IPS-11a (cell line): ENCODE results near the gene CYBB.
"Not testable (repeated sequence)": the region's sequence is repeated elsewhere in the genome, so short reads cannot be mapped to it uniquely, and the experiment has no call there.

Experiments used
- H3K4me3 ChIP-seq: one replicate; pipeline ENCODE4 v1.5.1; 2013; ENCODE audit warnings: low read depth, low read length, control low read depth

Gene CYBB

DNA sequence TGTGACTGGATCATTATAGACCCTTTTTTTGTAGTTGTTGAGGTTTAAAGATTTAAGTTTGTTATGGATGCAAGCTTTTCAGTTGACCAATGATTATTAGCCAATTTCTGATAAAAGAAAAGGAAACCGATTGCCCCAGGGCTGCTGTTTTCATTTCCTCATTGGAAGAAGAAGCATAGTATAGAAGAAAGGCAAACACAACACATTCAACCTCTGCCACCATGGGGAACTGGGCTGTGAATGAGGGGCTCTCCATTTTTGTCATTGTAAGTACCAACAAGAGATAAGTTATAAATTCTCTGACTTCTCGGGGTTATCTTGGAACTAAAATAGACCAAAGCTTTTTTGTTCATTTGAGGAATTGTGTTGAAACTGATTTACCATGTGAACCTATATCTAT is at the start of gene CYBB:
Gene CYBB, plus strand, starts transcription at position 203 of the 400 bp plus-strand sequence. Its CDS starts 19 bp downstream, at position 222.
- H3K4me3 ChIP-seq = no peak within 1 kb of the TSS

DNA sequence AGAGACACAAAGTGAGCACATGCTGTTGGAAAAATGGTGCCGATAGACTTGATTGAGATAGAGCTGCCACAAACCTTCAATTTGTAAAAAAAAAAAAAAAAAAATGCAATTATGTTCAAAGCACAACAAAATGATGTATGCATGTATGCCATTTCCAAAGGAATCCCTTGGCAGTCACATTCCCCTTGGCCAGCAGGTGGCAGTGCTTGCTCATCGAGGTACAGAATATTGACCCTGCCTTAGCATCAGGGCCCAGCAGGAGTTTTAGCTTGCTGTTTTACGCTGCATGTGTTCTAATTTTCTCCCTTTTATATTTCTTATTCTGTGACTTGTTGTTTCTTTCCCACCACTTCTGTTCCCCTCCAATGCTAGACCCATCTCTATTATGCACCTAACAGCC is 34.5 kb upstream of the CYBB start:
- H3K4me3 ChIP-seq = no peak overlapping the region

DNA sequence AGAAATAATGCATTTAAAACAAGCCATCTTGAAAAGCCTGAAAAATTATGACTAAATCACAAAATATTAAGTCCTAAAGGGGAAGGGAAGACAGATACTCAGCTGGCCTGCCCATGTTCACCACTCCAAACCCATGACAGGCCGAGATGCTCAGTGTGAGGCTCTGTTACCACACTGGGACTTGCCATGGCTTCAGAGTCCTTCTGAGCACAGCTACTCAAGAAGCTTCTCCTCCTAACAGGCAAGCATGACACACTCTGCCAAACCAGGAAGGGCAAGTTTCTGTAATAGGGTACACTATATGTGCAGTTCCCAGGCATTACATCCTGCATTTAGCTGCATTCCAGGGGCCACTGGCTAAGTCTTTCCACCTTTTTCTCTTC is 34.0 kb upstream of the CYBB start:
- H3K4me3 ChIP-seq = no peak overlapping the region

DNA sequence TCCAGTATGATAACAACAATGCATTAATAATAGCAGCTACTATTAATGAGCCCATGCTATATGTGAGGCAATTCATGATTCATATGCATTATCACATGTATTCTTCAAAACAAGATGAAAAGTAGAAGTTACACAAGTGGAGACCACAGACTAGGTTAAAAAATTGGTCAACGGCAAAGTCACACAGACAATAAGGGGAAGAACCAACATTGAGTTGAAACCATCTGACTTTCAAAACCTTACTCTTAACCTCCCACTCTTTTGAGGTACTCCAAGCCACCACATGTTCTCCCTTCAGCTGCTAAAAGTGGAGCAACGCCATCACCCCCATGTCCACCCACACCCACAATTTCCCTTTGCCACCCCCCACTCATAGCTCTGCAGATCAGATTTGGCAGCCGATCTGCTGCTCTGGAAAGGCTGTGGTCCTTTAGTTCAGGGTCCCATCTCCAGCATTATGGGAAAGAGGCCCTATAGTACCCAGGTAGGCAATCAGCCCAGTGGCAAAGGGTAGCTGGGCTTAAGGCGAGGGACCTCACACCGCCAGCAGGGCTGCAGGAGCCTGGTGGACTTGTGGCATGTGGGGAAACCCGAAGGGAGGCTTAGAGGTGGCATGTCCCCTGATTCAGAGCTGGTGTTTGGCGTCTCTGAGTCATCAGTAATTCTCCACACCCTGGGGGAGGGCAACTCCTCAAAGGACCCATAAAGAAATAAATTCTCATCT is 33.5 kb upstream of the CYBB start:
- no peak overlapping the region for H3K4me3 ChIP-seq

- no peak overlapping the region for H3K4me3 ChIP-seq
Observed at GRCh38 chrX:37746951-37747350, 32.9 kb upstream of the CYBB start.

DNA sequence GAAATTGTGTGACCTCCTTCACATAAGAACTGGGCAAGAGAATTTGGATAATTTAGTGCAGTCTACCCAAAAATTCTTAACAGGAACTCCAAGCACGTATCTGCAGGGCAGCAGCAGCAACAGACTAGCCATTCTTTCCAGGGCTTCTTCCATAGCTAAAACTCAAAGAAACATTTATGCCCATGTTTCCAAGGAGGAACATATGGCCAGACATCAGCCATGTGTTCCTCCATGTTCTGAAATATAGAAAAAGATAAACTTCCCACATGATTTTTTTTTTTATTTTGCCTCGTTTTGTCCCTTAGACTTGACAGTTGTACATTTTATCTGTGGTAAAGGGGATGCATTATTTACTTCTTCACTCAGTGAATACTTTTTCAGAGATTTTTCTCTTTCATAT is 27.6 kb upstream of the CYBB start:
- no peak overlapping the region for H3K4me3 ChIP-seq

- no peak overlapping the region for H3K4me3 ChIP-seq
Observed at GRCh38 chrX:37752936-37753335, 26.9 kb upstream of the CYBB start.

GRCh38 chrX:37753384-37753783 is 26.5 kb upstream of the CYBB start:
- no peak overlapping the region for H3K4me3 ChIP-seq

- no peak overlapping the region for H3K4me3 ChIP-seq
Observed at GRCh38 chrX:37754516-37754915, 25.3 kb upstream of the CYBB start.

DNA sequence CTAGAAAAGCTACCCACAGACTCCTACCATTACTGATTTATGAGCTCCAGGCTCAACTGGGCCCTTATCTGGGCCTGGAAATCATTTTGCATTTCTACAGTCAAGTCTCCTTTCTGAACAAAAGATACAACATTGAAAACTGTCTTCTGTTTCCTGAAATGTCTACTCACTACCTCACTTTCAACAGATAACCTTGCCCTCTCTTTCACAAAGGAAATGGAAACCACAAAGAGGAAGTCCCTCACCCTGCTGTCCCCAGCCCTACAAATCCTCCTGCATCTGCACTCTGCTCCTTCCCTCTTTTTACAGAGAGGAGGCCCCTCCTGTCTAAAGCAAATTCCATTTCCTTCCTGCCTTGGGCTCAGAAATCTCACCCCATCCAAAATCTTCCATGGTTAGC is 24.8 kb upstream of the CYBB start:
- no peak overlapping the region for H3K4me3 ChIP-seq

GRCh38 chrX:37757082-37757481 is 22.8 kb upstream of the CYBB start:
- no peak overlapping the region for H3K4me3 ChIP-seq

GRCh38 chrX:37759351-37759750 is 20.5 kb upstream of the CYBB start:
- no peak overlapping the region for H3K4me3 ChIP-seq

DNA sequence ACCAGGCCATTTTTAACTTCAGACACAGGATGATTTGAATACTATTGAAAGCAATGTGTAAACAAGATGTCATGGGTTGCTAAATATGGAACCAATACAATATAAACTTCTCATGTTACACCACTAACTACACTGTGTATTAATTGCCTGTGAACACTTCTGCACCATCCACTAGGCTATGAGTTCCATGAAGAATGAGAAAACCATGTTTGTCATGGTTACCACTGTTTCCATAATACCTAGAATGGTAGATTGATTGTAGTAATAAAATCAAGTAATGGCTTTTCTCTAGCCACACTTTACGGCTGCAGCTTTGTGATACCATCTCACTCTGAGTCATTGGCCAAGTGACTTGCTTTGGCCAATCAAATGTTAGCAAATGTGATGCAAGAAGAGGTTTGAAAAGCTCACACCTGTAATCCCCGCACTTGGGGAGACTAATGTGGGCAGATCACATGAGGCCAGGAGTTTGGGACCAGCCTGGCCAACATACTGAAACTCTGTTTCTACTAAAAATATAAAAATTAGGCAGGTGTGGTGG is 19.9 kb upstream of the CYBB start:
- H3K4me3 ChIP-seq = no peak overlapping the region

DNA sequence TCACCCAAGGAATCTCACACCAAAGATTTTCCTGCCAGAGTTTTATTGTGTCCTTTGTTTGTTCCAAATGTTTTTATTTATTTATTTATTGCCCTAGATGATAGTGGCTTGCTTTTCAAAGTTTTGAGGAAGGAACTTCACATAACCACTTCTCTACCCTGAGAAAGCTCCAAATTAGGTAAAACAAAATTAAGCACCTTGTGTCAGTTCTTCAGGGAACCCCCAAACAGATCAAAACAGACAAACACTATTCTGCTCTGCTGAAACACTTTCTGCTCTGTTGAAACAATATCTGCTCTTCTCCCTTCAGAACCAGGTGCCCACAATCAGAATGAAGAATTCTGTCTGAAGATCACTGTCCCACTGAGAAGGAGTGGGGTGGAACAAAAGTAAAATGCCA is 16.5 kb upstream of the CYBB start:
- H3K4me3 ChIP-seq = no peak overlapping the region

DNA sequence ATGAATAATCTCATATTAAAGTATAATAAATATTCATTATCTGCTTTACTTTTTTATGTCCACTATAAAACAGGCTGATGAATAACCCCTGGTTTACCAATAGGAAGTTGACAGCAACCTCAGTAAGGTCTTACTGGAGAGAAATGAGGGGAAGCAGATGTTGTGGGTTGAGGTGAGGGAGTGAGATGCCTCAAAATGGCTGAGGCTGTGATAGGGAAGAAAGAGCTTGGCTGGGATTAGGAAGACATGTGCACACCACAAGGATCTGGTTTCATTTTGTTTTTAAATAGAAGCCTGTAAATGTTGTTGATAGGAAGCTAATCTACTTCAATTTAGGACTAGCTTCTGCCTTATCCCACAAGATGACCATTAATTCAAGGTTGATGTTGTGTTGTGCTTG is 14.4 kb upstream of the CYBB start:
- H3K4me3 ChIP-seq = no peak overlapping the region

- no peak overlapping the region for H3K4me3 ChIP-seq
Observed at GRCh38 chrX:37767430-37767829, 12.4 kb upstream of the CYBB start.

DNA sequence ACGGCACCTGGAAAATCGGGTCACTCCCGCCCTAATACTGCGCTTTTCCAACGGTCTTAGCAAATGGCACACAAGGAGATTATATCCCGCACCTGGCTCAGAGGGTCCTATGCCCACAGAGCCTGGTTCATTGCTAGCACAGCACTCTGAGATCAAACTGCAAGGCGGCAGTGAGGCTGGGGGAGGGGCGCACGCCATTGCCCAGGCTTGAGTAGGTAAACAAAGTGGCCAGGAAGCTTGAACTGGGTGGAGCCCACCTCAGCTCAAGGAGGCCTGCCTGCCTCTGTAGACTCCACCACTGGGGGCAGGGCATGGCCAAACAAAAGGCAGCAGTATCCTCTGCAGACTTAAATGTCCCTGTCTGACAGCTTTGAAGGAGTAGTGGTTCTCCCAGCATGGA is 11.0 kb upstream of the CYBB start:
- H3K4me3 ChIP-seq = not testable (repeated sequence)

DNA sequence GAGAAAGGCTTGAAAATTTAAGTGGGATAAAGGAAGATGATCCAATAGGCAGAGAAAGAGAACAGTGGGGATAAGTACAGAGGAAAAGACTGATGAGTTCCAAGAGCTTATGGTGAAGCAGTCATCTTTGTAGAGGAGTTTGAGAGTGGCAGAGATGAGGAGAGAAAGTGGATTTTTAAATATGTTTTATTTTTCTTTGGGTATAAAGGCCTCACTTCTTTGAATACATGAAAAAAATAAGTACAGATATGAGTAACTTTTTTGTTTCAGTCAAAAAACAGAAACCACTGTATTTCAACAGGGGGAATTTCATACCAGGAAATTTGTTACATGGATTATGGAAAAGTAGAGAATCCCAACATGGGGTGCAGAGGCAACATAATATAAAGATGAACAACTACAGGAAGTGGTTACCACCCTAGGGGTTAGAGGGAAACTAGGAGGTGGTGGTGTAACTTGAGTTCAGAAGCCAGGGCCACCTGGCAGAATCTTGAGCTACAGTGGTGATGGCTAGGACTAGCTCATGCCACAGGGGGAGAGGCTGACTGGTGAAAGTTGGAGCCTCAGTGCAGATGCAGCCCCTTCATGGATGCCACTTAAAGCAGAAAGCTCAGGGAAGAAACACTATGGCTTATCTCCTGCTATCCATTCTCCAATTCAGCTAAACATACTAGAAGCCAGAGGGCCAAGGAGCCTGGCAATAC is 3.4 kb upstream of the CYBB start:
- H3K4me3 ChIP-seq = no peak overlapping the region

GRCh38 chrX:37776987-37777325 is 2.9 kb upstream of the CYBB start:
- H3K4me3 ChIP-seq = no peak overlapping the region

GRCh38 chrX:37781081-37781480 is 1.2 kb downstream of the CYBB start:
- no peak overlapping the region for H3K4me3 ChIP-seq

DNA sequence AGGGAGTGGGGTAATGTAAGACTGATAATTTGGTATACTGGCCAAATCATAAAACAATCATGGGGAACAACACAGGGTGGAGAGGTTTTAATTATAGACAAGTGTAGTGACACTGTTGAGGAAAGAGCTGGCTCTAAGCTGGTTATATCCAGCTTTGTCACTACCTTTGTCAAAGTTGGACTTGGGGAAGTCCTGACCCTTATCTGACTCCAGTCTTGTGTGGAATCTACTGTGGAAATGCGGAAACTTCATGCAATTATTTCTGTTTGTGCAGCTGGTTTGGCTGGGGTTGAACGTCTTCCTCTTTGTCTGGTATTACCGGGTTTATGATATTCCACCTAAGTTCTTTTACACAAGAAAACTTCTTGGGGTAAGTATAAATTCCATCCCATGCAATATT is 2.0 kb downstream of the CYBB start:
- H3K4me3 ChIP-seq = no peak overlapping the region

GRCh38 chrX:37782359-37782758 is 2.5 kb downstream of the CYBB start:
- H3K4me3 ChIP-seq = no peak overlapping the region

DNA sequence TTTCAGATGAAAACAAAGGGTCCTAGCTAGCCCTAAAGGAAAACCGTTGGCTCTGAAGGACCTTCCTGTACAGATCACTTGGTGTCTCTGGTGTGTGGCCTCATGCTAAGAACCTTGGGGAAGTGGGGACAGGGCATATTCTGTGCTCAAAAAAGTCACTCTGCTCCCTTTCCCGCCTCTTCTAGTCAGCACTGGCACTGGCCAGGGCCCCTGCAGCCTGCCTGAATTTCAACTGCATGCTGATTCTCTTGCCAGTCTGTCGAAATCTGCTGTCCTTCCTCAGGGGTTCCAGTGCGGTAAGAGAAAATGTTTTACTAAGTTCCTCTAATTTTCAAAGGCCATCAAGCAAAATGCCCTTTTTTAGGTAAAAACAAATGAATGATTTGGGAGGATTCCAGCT is 3.4 kb downstream of the CYBB start:
- H3K4me3 ChIP-seq = no peak overlapping the region
